Ishikawa (cell line): ENCODE measurements around the gene LILRB3.

ENCODE experiments used
- CEBPB ChIP-seq: IDR thresholded peaks from 2 replicates; pipeline ENCODE4 v1.6.1; 2012
- CREB1 ChIP-seq: IDR thresholded peaks from 2 replicates; pipeline ENCODE4 v1.6.1; 2012; ENCODE audit warnings: low read depth
- EGR1 ChIP-seq: IDR thresholded peaks from 2 replicates; pipeline ENCODE4 v1.6.1; 2012
- EP300 ChIP-seq: IDR thresholded peaks from 2 replicates; pipeline ENCODE4 v1.6.1; 2012; ENCODE audit warnings: borderline replicate concordance
- FOXM1 ChIP-seq: IDR thresholded peaks from 2 replicates; pipeline ENCODE4 v1.6.1; 2012; ENCODE audit warnings: low read depth, borderline replicate concordance
- NFIC ChIP-seq: IDR thresholded peaks from 2 replicates; pipeline ENCODE4 v1.6.1; 2012
- RAD21 ChIP-seq: IDR thresholded peaks from 2 replicates; pipeline ENCODE4 v1.6.1; 2012; ENCODE audit warnings: low read depth
- TAF1 ChIP-seq: IDR thresholded peaks from 2 replicates; pipeline ENCODE4 v1.6.1; 2012; ENCODE audit warnings: low read depth, mild to moderate bottlenecking
- TCF12 ChIP-seq: IDR thresholded peaks from 2 replicates; pipeline ENCODE4 v1.6.1; 2012; ENCODE audit warnings: low read depth
- TEAD4 ChIP-seq: IDR thresholded peaks from 2 replicates; pipeline ENCODE4 v1.6.1; 2012
- YY1 ChIP-seq: IDR thresholded peaks from 2 replicates; pipeline ENCODE4 v1.6.1; 2012; ENCODE audit warnings: low read depth
- ZBTB7A ChIP-seq: IDR thresholded peaks from 2 replicates; pipeline ENCODE4 v1.6.1; 2012; ENCODE audit warnings: low read depth
- TF ChIP-seq, protein P1 (sequence below): IDR thresholded peaks from 2 replicates; pipeline ENCODE4 v1.6.1; 2012
- TF ChIP-seq, protein P2 (sequence below): IDR thresholded peaks from 2 replicates; pipeline ENCODE4 v1.6.1; 2012; ENCODE audit warnings: low read depth, mild to moderate bottlenecking
- TF ChIP-seq, protein P3 (sequence below): IDR thresholded peaks from 2 replicates; pipeline ENCODE4 v1.6.1; 2012

The LILRB3 gene

DNA sequence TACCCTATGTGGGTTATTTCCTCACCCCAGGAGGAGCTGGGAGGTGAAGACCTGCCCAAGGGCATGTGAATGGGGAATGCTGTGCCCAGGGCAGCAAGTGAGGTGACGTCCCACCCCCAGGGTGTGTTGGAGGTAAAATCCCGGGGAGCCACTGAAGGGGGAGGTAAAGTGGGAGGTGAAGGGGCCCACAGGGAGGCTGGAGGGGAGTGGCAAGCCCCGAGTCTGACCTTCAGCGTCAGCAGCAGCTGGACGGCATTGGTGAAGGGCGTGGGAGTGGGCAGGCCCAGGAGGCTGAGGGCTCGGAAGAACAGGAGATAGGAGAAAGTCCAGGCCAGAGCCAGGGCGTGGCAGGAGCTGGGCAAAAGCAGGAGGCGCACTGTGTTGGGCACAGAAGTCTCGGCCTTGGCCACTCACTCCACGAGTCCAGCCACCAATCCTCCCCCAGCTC, 35.8 kb downstream of the LILRB3 start:
- TF ChIP-seq, protein P1, sequence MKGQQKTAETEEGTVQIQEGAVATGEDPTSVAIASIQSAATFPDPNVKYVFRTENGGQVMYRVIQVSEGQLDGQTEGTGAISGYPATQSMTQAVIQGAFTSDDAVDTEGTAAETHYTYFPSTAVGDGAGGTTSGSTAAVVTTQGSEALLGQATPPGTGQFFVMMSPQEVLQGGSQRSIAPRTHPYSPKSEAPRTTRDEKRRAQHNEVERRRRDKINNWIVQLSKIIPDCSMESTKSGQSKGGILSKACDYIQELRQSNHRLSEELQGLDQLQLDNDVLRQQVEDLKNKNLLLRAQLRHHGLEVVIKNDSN, result no peak
- TF ChIP-seq YY1, result no peak

DNA sequence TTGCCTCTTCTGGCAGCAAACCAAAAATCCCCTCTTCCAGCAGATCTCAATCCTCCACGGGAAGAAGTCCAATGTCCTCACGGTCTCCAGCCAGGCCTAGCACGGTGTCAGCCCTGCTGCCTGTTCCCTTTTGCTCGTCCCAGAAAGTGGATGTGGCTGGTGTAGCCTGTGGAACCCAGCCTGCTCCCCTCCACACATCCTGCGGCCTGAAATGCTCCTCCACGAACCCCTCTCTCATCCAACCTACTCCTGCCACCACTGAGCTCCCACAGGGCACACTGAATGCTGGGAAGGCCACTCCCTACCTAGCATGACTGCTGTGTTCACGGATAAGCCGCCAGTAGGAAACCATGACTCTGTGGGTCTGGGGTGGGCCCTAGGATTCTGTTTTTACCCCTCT, 36.5 kb downstream of the LILRB3 start:
- TF ChIP-seq TAF1 (no peak), ZBTB7A (no peak), NFIC (no peak), EP300 (no peak), TCF12 (no peak), EGR1 (no peak), RAD21 (no peak), TEAD4 (no peak), FOXM1 (no peak), CEBPB (no peak)
- TF ChIP-seq, protein P1, result no peak
- TF ChIP-seq, protein P2, sequence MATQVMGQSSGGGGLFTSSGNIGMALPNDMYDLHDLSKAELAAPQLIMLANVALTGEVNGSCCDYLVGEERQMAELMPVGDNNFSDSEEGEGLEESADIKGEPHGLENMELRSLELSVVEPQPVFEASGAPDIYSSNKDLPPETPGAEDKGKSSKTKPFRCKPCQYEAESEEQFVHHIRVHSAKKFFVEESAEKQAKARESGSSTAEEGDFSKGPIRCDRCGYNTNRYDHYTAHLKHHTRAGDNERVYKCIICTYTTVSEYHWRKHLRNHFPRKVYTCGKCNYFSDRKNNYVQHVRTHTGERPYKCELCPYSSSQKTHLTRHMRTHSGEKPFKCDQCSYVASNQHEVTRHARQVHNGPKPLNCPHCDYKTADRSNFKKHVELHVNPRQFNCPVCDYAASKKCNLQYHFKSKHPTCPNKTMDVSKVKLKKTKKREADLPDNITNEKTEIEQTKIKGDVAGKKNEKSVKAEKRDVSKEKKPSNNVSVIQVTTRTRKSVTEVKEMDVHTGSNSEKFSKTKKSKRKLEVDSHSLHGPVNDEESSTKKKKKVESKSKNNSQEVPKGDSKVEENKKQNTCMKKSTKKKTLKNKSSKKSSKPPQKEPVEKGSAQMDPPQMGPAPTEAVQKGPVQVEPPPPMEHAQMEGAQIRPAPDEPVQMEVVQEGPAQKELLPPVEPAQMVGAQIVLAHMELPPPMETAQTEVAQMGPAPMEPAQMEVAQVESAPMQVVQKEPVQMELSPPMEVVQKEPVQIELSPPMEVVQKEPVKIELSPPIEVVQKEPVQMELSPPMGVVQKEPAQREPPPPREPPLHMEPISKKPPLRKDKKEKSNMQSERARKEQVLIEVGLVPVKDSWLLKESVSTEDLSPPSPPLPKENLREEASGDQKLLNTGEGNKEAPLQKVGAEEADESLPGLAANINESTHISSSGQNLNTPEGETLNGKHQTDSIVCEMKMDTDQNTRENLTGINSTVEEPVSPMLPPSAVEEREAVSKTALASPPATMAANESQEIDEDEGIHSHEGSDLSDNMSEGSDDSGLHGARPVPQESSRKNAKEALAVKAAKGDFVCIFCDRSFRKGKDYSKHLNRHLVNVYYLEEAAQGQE, result no peak
- TF ChIP-seq, protein P3, sequence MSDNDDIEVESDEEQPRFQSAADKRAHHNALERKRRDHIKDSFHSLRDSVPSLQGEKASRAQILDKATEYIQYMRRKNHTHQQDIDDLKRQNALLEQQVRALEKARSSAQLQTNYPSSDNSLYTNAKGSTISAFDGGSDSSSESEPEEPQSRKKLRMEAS, result no peak

DNA sequence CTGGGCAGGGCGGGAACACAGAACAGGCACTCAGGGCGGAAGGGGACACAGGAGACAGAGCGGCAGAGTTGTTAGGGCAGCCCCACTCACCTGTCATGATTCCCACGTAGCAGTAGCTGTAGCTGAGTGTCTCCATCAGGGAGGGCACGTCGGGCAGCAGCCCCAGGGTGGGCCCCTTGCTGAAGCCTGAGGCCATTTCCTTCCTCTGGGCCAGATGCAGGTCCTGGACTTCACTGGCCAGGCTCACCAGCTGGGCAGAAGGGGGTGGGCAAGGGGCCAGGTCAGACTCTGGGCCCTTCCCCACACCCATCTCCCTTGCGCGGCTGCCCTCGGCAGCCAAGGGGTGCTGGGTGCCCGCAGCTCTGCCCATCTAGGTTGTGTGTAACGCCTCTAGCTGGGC, 39.4 kb downstream of the LILRB3 start:
- no peak for TF ChIP-seq NFIC
- TF ChIP-seq CEBPB, result no peak
- TF ChIP-seq, protein P1, result no peak
- TF ChIP-seq, protein P2, result no peak
- no peak for TF ChIP-seq FOXM1
- TF ChIP-seq, protein P3, result no peak
- TF ChIP-seq TEAD4, result no peak
- no peak for TF ChIP-seq EP300
- TF ChIP-seq CREB1, result no peak
- TF ChIP-seq YY1, result no peak
- TF ChIP-seq ZBTB7A, result no peak
- TF ChIP-seq EGR1, result no peak
- no peak for TF ChIP-seq TCF12
- TF ChIP-seq TAF1, result no peak
- no peak for TF ChIP-seq RAD21

DNA sequence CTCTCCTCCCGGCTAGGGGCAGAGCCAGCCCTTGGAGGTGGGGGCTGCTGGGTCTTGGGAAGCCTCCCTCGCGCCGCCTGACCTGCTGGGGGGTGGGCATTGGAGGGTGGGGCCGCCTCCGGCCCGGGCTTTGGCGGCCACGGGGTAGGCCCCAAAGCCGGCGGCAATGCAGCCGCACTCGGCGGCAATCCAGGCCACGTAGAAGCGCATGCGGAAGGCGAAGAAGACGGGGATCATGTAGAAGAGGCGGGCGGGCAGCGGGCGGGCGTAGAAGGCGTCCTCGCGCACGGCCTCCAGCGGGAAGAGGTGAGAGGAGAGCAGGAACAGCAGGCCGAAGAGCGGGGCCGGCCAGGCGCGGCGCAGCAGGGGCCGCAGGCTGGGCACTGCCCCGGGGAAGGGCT, 42.1 kb downstream of the LILRB3 start:
- TF ChIP-seq TAF1 (no peak), FOXM1 (no peak), NFIC (no peak), EGR1 (no peak), EP300 (no peak), TEAD4 (no peak), TCF12 (no peak), CEBPB (no peak), ZBTB7A (no peak)
- TF ChIP-seq, protein P1, result no peak

DNA sequence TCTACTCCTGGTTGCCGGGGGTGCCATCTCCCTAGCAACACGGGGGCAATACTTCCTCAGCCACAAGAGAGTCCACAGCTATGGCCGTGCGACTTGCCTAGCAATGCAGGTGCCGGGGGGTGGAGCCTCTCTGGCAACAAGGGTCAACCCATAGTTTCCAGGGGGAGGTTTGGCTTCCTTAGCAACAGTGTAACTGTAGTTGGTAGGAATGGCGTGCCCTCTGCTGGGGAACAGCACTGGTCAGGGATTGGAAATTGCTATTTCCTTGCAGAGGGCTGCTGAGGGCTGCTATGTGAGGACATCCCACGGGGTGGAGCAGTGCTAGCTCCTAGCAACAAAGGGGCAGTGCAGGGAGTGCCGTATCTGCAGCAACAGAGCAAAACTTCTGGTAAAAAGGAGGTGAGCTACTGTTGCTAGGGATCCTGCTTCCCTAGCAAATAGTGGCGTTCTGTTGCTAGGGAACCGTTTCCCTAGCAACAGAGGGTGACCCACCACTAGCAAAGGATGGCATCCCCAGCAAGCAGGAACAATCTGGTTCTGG, 42.8 kb downstream of the LILRB3 start:
- TF ChIP-seq, protein P3, result no peak
- no peak for TF ChIP-seq CEBPB
- no peak for TF ChIP-seq TAF1
- TF ChIP-seq, protein P2, result no peak
- no peak for TF ChIP-seq CREB1
- no peak for TF ChIP-seq EGR1
- no peak for TF ChIP-seq ZBTB7A
- no peak for TF ChIP-seq TEAD4
- no peak for TF ChIP-seq EP300
- TF ChIP-seq TCF12, result no peak
- no peak for TF ChIP-seq YY1
- no peak for TF ChIP-seq FOXM1
- no peak for TF ChIP-seq RAD21
- TF ChIP-seq, protein P1, result no peak
- TF ChIP-seq NFIC, result no peak
